SHP77 treated with DMSO at 0.1 percent for 48 hours (cell line): ENCODE measurements around the gene BRCA1.
"Not testable (repeated sequence)": the region's sequence is repeated elsewhere in the genome, so short reads cannot be mapped to it uniquely, and the experiment has no call there.

Experiments used
- DNase-seq: peaks from one replicate; lab custom pipeline; 2025; lab: John Stamatoyannopoulos, UW

BRCA1 gene

DNA sequence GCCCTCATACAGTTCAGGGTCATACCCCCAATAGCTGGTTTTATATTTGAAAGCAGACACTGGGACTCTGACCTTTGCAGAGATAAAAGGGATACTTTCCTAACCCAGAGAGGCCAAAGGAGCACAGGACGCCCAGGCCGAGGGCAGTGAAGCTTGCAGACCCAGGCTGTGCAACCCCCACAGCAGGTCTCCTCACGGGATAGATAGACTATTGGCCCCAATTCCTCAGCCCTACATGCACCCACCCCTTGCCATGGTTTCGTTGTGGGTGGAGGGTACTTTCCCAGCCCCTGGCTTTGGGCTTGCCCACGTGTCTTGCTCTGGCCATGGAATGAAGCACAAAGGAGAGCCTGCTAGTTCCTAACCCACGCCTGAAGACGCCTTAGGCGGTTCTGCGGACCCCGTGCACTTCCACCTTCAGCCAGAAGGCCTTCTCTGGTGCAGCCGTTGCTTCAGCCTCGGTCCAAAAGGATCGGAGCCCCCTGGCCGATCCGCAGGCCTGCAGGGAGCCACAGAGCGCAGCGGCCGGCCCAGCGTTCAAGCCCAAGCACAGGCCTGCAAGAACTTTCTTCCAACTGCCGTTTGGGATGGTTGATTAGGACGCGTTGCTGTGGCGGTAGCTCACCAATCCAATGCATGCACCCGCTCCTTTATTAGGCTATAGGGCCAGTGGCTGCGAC lies 9.8 kb upstream of the BRCA1 start:
- DNase-seq, result no peak

- DNase-seq, result not testable (repeated sequence)
Measured at GRCh38 chr17:43133439-43133838, 8.3 kb upstream of the BRCA1 start.

DNA sequence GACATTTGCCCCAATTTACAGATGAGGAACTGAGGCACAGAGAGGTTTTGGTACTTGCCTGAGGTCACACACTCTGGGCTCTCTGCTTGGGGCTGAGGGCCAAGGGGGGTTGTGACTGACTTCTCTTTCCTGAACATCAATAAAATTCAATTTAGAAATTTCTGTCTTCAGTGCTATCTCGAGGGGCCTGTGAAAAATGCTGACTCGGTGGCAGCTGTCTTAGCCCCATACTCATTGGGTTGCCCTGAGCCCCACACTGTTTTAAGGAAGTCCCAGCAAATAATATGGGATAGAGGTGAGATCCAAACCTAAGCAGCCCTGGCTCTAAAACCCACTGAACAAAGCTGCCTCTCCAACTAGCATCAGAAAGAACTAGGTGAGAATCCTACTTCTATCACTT lies 7.0 kb upstream of the BRCA1 start:
- DNase-seq, result no peak

DNA sequence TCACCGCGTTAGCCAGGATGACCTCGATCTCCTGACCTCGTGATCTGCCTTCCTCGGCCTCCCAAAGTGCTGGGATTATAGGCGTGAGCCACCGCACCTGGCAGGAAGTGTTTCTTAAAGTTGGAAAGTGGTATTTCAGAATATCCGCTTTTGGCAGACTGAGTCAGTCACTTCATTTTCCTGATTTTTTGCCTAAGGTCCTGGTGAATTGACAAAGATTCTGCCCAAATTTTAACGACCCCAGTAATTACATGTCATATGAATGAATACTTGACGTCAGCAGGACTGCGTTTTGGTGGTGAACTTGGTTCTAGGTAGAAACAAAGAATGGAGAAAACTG lies 4.5 kb upstream of the BRCA1 start:
- no peak for DNase-seq

- DNase-seq, result not testable (repeated sequence)
Measured at GRCh38 chr17:43127333-43127876, 2.2 kb upstream of the BRCA1 start.

- DNase-seq, result no peak
Measured at GRCh38 chr17:43126911-43127290, 1.7 kb upstream of the BRCA1 start.

GRCh38 chr17:43125967-43126910 lies 1.1 kb upstream of the BRCA1 start:
- no peak for DNase-seq

GRCh38 chr17:43118679-43119615 lies 6.2 kb downstream of the BRCA1 start:
- DNase-seq, result no peak

DNA sequence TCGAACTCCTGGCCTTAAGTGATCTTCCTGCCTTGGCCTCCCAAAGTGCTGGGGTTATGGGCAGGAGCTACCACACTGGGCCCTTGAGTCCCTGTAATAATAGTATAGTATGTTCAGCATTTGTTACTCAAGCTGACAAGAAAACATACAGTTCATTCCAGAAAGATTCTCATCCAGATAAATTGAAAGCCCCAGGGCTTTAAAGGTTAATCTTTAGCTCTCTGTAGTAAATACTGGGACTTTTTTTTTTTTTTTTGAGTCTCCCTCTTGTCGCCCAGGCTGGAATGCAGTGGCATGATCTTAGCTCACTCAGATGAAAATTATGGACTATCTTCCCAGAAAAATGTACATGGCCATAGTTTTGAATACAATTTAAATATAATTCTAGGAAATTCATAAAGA lies 11.0 kb downstream of the BRCA1 start:
- no peak for DNase-seq

GRCh38 chr17:43106552-43106951 lies 18.6 kb downstream of the BRCA1 start:
- no peak for DNase-seq

DNA sequence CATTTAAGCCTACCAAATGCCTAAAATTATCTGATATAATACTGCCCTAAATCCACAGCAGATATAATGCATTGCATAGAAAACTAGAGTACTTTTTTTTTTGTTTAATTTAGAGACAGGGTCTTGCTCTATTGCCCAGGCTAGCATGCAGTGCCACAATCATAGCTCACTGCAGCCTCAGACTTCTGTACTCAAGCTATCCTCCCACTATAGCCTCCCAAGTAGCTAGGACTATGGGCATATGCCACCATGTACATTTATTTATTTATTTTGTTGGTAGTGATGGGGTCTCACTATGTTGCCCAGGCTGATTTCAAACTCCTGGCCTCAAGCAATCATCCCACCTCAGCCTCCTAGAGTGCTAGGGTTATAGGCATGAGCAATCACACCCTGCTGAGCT lies 20.0 kb downstream of the BRCA1 start:
- no peak for DNase-seq

- DNase-seq, result no peak
Measured at GRCh38 chr17:43104665-43105064, 20.5 kb downstream of the BRCA1 start.

- DNase-seq, result not testable (repeated sequence)
Measured at GRCh38 chr17:43095364-43095763, 29.8 kb downstream of the BRCA1 start.

DNA sequence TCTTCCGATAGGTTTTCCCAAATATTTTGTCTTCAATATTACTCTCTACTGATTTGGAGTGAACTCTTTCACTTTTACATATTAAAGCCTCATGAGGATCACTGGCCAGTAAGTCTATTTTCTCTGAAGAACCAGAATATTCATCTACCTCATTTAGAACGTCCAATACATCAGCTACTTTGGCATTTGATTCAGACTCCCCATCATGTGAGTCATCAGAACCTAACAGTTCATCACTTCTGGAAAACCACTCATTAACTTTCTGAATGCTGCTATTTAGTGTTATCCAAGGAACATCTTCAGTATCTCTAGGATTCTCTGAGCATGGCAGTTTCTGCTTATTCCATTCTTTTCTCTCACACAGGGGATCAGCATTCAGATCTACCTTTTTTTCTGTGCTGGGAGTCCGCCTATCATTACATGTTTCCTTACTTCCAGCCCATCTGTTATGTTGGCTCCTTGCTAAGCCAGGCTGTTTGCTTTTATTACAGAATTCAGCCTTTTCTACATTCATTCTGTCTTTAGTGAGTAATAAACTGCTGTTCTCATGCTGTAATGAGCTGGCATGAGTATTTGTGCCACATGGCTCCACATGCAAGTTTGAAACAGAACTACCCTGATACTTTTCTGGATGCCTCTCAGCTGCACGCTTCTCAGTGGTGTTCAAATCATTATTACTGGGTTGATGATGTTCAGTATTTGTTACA lies 30.9 kb downstream of the BRCA1 start:
- DNase-seq, result no peak

DNA sequence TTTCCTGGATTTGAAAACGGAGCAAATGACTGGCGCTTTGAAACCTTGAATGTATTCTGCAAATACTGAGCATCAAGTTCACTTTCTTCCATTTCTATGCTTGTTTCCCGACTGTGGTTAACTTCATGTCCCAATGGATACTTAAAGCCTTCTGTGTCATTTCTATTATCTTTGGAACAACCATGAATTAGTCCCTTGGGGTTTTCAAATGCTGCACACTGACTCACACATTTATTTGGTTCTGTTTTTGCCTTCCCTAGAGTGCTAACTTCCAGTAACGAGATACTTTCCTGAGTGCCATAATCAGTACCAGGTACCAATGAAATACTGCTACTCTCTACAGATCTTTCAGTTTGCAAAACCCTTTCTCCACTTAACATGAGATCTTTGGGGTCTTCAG lies 32.3 kb downstream of the BRCA1 start:
- no peak for DNase-seq

- no peak for DNase-seq
Measured at GRCh38 chr17:43090022-43090421, 35.1 kb downstream of the BRCA1 start.

GRCh38 chr17:43085474-43085873 lies 39.7 kb downstream of the BRCA1 start:
- no peak for DNase-seq

DNA sequence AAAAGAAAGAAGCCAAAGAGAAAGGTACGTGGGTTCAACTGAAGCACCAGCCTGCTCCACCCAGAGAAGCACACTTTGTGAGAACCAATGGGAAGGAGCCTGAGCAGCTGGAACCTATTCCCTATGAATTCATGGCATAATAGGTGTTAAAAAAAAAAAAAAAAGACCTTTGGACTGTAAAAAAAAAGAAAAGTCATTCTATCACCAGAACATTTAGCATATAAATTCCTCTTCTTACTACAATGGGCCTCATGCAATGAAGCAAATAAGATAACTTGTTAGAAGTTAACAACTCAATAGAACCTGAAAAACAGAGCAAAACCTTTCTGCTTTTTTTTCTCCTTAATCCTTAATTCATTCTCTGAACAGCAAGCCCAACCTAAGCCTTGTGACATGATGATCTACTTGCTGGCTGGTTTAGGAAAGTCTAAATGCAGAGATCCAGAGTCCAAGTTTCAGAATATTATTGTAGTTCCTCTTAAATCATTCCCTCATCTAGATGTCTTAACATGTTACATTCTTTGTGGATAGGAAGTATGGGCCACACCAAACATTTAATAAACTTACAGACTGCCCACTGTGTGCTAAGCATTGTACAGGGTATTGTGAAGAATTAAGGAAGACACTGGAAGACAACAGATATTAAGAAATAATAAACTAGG lies 45.4 kb downstream of the BRCA1 start:
- DNase-seq, result no peak

GRCh38 chr17:43074869-43075268 lies 50.3 kb downstream of the BRCA1 start:
- no peak for DNase-seq

DNA sequence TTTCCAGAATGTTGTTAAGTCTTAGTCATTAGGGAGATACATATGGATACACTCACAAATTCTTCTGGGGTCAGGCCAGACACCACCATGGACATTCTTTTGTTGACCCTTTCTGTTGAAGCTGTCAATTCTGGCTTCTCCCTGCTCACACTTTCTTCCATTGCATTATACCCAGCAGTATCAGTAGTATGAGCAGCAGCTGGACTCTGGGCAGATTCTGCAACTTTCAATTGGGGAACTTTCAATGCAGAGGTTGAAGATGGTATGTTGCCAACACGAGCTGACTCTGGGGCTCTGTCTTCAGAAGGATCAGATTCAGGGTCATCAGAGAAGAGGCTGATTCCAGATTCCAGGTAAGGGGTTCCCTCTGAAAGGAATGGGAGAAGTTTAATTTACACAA lies 54.3 kb downstream of the BRCA1 start:
- DNase-seq, result no peak

DNA sequence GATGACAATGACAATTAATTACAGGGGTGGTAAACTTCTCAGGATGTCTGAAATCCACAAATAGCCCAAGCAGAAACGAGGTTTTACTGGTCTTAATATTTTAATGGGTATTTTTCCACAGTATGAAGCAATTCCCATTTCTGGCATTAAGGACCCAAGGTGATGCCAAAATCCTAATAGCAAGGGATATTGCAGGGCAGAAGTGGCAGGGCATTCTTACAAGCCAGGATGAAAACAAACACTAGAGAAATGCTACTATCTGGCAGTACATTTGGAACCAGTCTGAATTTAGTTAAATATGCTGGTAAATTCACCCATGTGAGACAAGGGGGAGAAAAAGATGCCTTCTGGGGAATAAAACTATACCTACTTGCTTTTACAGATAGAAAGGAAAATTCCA lies 54.9 kb downstream of the BRCA1 start:
- DNase-seq, result no peak
